ENCODE data around the gene SSTR4. TPM values are rescaled to one million over a fixed set of nuclear protein-coding genes. Genes with fewer than 3 reads are reported as not detected.

SSTR4 gene
- total and polyA plus RNA-seq, 2 donors (not counting 3 experiments of a cell fraction or from before 2014, with no cell fraction given), result not detected

DNA sequence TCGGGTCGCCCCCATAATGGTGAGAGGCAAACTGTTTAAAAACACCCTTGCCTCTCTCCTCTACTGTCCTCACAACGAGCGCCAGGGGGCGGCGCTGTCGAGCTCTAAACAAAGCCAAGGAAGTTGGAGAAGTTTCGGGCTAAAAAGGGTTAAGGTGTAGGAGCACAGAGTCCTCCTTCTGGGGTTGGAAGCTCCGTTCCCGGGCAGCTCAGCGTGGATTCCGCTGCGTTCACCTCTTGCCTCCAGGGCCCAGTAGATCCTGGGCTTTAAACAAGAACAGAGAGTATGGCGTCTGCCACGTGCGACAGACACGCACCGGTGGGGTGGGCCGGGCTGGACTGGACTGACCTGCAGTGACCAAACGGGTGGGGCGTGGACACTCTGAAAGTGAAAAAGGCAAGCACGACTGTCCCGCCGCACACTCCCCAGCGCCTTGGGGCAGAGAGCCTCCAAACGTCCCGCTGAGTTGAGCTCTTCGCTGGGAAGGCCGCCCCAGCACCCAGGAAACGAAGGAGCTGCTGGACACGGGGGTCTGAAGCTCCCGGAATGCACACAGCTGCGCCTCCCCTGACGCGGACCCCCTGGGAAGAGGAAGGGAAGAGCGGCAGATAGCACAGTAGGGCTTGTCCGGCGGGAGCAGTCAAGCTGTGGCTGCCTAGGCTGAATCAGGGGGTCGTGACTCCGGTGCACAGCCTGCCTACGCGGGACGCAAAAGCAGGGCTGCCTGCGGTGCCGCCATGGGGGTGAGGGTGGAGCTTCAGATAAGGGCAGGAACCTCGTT lies 15.9 kb downstream of the SSTR4 start:
- POLR2A ChIA-PET, result interaction anchor here (0.7 to 1.8 kb wide), 10 partner anchors 11 to 299 kb away, joined by 3 to 12 read pairs (median 5); partner anchors contain the start of gene CD93
- peak; percentile 94 for FAIRE-seq

More for the DNA sequence above, 15.9 kb downstream of the SSTR4 start:
- intact Hi-C loops (cut with micrococcal nuclease), result loop anchor here (1.0 to 5.0 kb wide), 12 partner anchors 11 to 371 kb away; partner anchors contain the start of genes NAPB and NXT1
- BruUV-seq (replicated peaks), result TSS peak; percentile 47
- peak overlapping the region; percentile 64 for H3K4me2 ChIP-seq (ENCODE audit: insufficient read depth, low read length)
- no peaks in the 10 kb centered on the region for H3K36me3 ChIP-seq (ENCODE audit: control insufficient read depth in 2 of 2, extremely low read depth in 1 of 2, insufficient read depth in 2 of 2, low read length in 2 of 2)
- DNase-seq (ENCODE audit: low read depth, low spot score), result peak; percentile 94
- no peaks in the 10 kb centered on the region for H3K79me2 ChIP-seq (ENCODE audit: control insufficient read depth, insufficient read depth, low read length)
- CTCF ChIA-PET, result interaction anchor here (0.6 to 5.3 kb wide), 67 partner anchors 10 to 712 kb away, joined by 3 to 152 read pairs (median 6); partner anchors contain the start of genes CD93 and NXT1
- dilution Hi-C loops (cut with MboI; ENCODE audit: extremely low pct_ligation_motif_present, low sequenced_read_pairs), result no loop called here
- peak overlapping the region; percentile 15 to 62 (median 50) for H3K4me3 ChIP-seq (replicated peaks in 1 of 3; ENCODE audit: insufficient read depth in 1 of 3, low read depth in 1 of 3, low read length in 3 of 3)
- peak overlapping the region; percentile 62 for H2AFZ ChIP-seq (ENCODE audit: low read depth, low read length)
- H3K4me1 ChIP-seq (ENCODE audit: control insufficient read depth, extremely low read depth, insufficient read depth, low read length), result peaks cover 16% of the 10 kb centered on the region
- no peaks in the 10 kb centered on the region for H3K9me3 ChIP-seq (replicated peaks; ENCODE audit: control insufficient read depth, insufficient read depth, low read length)
- H3K9me1 ChIP-seq (replicated peaks; ENCODE audit: control insufficient read depth, extremely low read depth, insufficient read depth, low read length), result no peaks in the 10 kb centered on the region
- H4K20me1 ChIP-seq (replicated peaks; ENCODE audit: control insufficient read depth, extremely low read depth, insufficient read depth, low read length), result no peaks in the 10 kb centered on the region
- no peak for TF ChIP-seq GATA2 (IDR thresholded peaks at IDR 0.05; ENCODE audit: insufficient read depth, insufficient read length, low read depth, low read length)
- TF ChIP-seq, protein P1, sequence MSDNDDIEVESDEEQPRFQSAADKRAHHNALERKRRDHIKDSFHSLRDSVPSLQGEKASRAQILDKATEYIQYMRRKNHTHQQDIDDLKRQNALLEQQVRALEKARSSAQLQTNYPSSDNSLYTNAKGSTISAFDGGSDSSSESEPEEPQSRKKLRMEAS (IDR thresholded peaks at IDR 0.05; ENCODE audit: insufficient read depth, insufficient read length), result peak; percentile 52
- TF ChIP-seq, protein P2, sequence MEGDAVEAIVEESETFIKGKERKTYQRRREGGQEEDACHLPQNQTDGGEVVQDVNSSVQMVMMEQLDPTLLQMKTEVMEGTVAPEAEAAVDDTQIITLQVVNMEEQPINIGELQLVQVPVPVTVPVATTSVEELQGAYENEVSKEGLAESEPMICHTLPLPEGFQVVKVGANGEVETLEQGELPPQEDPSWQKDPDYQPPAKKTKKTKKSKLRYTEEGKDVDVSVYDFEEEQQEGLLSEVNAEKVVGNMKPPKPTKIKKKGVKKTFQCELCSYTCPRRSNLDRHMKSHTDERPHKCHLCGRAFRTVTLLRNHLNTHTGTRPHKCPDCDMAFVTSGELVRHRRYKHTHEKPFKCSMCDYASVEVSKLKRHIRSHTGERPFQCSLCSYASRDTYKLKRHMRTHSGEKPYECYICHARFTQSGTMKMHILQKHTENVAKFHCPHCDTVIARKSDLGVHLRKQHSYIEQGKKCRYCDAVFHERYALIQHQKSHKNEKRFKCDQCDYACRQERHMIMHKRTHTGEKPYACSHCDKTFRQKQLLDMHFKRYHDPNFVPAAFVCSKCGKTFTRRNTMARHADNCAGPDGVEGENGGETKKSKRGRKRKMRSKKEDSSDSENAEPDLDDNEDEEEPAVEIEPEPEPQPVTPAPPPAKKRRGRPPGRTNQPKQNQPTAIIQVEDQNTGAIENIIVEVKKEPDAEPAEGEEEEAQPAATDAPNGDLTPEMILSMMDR (IDR thresholded peaks at IDR 0.05; ENCODE audit: extremely low read depth in 1 of 2, insufficient read depth in 1 of 2, low read depth in 1 of 2, low read length in 2 of 2), result peak; percentile 82 to 85
- peak; percentile 44 for TF ChIP-seq POLR2A (IDR thresholded peaks at IDR 0.05; ENCODE audit: low read depth, low read length)
- TF ChIP-seq FOS (IDR thresholded peaks at IDR 0.05; ENCODE audit: borderline replicate concordance, insufficient read depth, low read length), result no peak
- no peak for TF ChIP-seq MYC (IDR thresholded peaks at IDR 0.05; ENCODE audit: low read depth, low read length)
- H3K9ac ChIP-seq (replicated peaks; ENCODE audit: extremely low read depth, insufficient read depth, low read length), result peak overlapping the region; percentile 78
- H3K27ac ChIP-seq (ENCODE audit: insufficient read depth, low read depth, low read length), result peak overlapping the region; percentile 62
- H3K27me3 ChIP-seq (ENCODE audit: control insufficient read depth in 2 of 2, insufficient read depth in 2 of 2, low read length in 2 of 2), result no peaks in the 10 kb centered on the region
